Gastrocnemius medialis (tissue), 4 donors: Measurements from ENCODE around the gene FCER1G. TPM values are rescaled to one million over a fixed set of nuclear protein-coding genes. Genes with fewer than 3 reads are reported as not detected.

Source experiments
- ATAC-seq, 2 donors: fragments of 150-250 bp; one replicate each; pipeline ENCODE4 v1.9.1; 2016
- DNase-seq, 2 donors: peaks; one replicate each; pipeline ENCODE4 v3.0.0-alpha.2; 2019
- H3K27ac ChIP-seq, 4 donors: fragments of 200-600 bp; sonication (generic); 1 replicate in 1 of 4; 2 replicates in 3 of 4; pipeline ENCODE4 v1.5.1; 2016 to 2018; ENCODE audit warnings: mild to moderate bottlenecking in 2 of 4, moderate library complexity in 1 of 4
- H3K27me3 ChIP-seq, 3 donors: fragments of 200-600 bp; sonication (generic) in 2 of 3; 1 replicate in 1 of 3; 2 replicates in 2 of 3; pipeline versions ENCODE4 v1.5.1 to v1.6.0; 2016 to 2019; ENCODE audit warnings: mild to moderate bottlenecking in 1 of 3, moderate library complexity in 1 of 3
- H3K36me3 ChIP-seq, 2 donors: fragments of 200-600 bp; sonication (generic) in 1 of 2; one replicate each; pipeline ENCODE4 v1.5.1; 2017 to 2018
- H3K4me1 ChIP-seq, 2 donors: fragments of 200-600 bp; sonication (generic) in 1 of 2; one replicate each; pipeline ENCODE4 v1.5.1; 2016 to 2017; ENCODE audit warnings: mild to moderate bottlenecking in 2 of 2
- H3K4me3 ChIP-seq, 4 donors: fragments of 200-600 bp; sonication (generic) in 3 of 4; 1 replicate in 1 of 4; 2 replicates in 3 of 4; pipeline ENCODE4 v1.5.1; 2016 to 2019; ENCODE audit warnings: mild to moderate bottlenecking in 2 of 4
- H3K9me3 ChIP-seq, 3 donors: fragments of 200-600 bp; sonication (generic) in 2 of 3; 1 replicate in 1 of 3; 2 replicates in 2 of 3; pipeline ENCODE4 v1.5.1; 2016 to 2019
- CTCF ChIP-seq, 5 experiments: fragments of 450-650 bp in 3 of 5; fragments of 200-600 bp in 2 of 5; sonication (generic) in 2 of 5; IDR thresholded peaks in 4 of 5; conservative IDR thresholded peaks in 1 of 5; 1 replicate in 4 of 5; 2 replicates in 1 of 5; pipeline ENCODE4 v1.5.1; 2016 to 2019; ENCODE audit warnings: antibody characterized with exemption in 5 of 5, mild to moderate bottlenecking in 3 of 5, moderate library complexity in 3 of 5
- POLR2A ChIP-seq, 2 donors: fragments of 450-650 bp; IDR thresholded peaks; one replicate each; pipeline ENCODE4 v1.6.1; 2017; ENCODE audit warnings: antibody characterized with exemption in 2 of 2, mild to moderate bottlenecking in 2 of 2, moderate library complexity in 2 of 2
- in situ Hi-C, 4 donors: fragments of 200-750 bp; cut with MboI; loops; one replicate each; pipeline versions ENCODE4 v1.15.0 to v1.8.0; 2017; ENCODE audit warnings: low sequenced_read_pairs in 4 of 4
- intact Hi-C: fragments of 100-400 bp; cut with DNase I; formaldehyde crosslinking; loops from one replicate; pipeline ENCODE4 v1.15.1; 2023; ENCODE audit warnings: low total_unique reads
- total RNA-seq, 4 donors: library from RNA; depleted of rRNA; stranded (reverse); fragments of >200 nt; gene quantifications; one replicate each; pipeline versions ENCODE4 v1.1.0 to v1.2.3, GENCODE V29; 2016

FCER1G gene
- total RNA-seq, 4 donors from 2014 or later: 4.2 to 20.4 (median 18.5) TPM

DNA sequence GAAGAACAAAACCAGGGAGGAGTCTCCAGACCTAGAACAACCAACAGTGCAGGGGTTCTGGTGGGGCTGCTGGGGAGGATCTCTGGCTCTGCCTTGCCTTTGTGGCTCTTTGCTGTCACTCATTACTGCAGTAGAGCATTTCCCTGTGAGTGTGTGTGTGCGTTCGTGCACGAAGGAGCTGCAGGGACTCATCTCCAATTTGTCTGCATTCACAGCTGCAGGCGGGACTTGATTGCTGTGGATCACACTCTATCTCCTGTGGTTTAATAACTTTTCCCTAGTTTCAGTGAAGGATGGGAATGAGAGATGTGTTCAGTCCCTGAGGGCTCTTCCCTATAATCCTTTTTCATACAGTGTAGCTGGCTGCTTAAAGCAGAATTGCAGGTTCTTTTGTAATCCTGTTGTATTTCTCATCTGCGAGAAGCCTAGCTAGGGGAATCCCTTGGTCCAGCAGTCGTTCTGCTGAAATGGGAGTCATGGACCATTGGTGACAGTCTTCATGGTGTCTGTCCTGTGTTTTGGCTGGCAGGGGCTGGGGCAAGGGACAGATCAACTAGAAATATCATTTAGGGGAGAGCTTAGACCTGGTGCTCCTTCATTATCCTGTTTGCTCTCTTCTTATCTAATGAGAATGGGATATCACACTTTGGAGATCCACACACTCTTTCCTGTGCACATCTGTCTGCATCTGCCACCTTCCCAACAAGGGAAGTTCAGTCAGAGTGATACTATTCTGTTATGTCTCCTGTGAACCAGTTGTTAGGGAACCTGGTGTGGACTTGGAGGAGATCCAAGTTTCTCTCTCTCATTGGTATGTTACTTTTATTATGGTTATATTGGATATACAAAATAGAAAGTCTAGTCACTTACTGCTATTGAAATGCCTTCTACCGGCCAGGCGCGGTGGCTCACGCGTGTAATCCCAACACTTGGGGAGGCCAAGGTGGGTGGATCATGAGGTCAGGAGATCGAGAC is 46.5 kb downstream of the FCER1G start:
- TF ChIP-seq CTCF (IDR thresholded peaks at IDR 0.05 in 4 of 5, conservative IDR thresholded peaks at IDR 0.05 in 1 of 5) (no peak), POLR2A (IDR thresholded peaks at IDR 0.05) (no peak)
- Histone ChIP-seq H3K27ac (no peak overlapping the region), H3K9me3 (peaks cover 0 to 7% (median 4%) of the 10 kb centered on the region in 3 donors), H3K27me3 (peaks cover 38 to 45% (median 44%) of the 10 kb centered on the region in 3 donors), H3K4me1 (peaks cover 0 to 4% of the 10 kb centered on the region in 2 donors), H3K4me3 (no peak overlapping the region), H3K36me3 (no peaks in the 10 kb centered on the region)
- ATAC-seq (no peak), DNase-seq (no peak)
- in situ Hi-C loops (no loop called here), intact Hi-C loops (no loop called here)

GRCh38 chr1:161265305-161265704 is 50.2 kb downstream of the FCER1G start:
- H3K36me3 ChIP-seq: no peaks in the 10 kb centered on the region
- no peak for DNase-seq
- no peak for ATAC-seq
- peaks cover 8 to 16% (median 11%) of the 10 kb centered on the region in 3 donors for H3K27me3 ChIP-seq
- H3K27ac ChIP-seq: no peak overlapping the region
- in situ Hi-C loops: no loop called here
- intact Hi-C loops: no loop called here
- TF ChIP-seq POLR2A (IDR thresholded peaks at IDR 0.05): no peak
- no peak for TF ChIP-seq CTCF (IDR thresholded peaks at IDR 0.05 in 4 of 5, conservative IDR thresholded peaks at IDR 0.05 in 1 of 5)
- no peaks in the 10 kb centered on the region for H3K9me3 ChIP-seq
- H3K4me3 ChIP-seq: no peak overlapping the region
- no peaks in the 10 kb centered on the region for H3K4me1 ChIP-seq

- TF ChIP-seq CTCF (IDR thresholded peaks at IDR 0.05 in 4 of 5, conservative IDR thresholded peaks at IDR 0.05 in 1 of 5): no peak
- TF ChIP-seq POLR2A (IDR thresholded peaks at IDR 0.05): no peak
- no peaks in the 10 kb centered on the region for H3K36me3 ChIP-seq
- no peaks in the 10 kb centered on the region for H3K4me1 ChIP-seq
- in situ Hi-C loops: no loop called here
- H3K9me3 ChIP-seq: no peaks in the 10 kb centered on the region
- no peak overlapping the region for H3K4me3 ChIP-seq
- no peak for ATAC-seq
- DNase-seq: no peak
- intact Hi-C loops: no loop called here
- no peak overlapping the region for H3K27ac ChIP-seq
- H3K27me3 ChIP-seq: peaks cover 0 to 7% (median 4%) of the 10 kb centered on the region in 3 donors
Measured at GRCh38 chr1:161266202-161266601, 51.1 kb downstream of the FCER1G start.

DNA sequence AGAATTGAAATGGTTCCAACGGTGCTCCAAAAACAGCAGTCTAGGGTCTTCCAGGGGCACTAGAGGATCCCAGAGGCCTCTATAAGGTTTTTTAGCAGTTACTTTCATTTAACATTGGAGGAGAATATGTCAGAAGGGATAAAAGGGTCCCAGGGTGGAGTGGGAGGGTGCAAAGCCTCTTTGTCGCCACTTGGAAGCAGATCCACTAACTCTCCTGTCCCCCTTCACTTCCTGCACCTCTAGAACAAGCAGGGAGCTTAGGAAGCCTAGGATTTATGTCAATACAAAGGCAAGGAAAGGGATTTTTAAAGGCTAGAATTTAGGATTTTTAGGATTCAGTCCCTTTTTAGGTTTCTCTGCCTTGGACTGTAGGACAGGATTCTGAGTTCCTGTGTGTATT is 51.7 kb downstream of the FCER1G start:
- intact Hi-C loops (no loop called here), in situ Hi-C loops (no loop called here)
- Histone ChIP-seq H3K27ac (no peak overlapping the region), H3K4me3 (no peak overlapping the region), H3K4me1 (no peaks in the 10 kb centered on the region), H3K36me3 (no peaks in the 10 kb centered on the region), H3K27me3 (peaks cover under 1 to 7% (median 3%) of the 10 kb centered on the region in 3 donors), H3K9me3 (no peaks in the 10 kb centered on the region)
- DNase-seq: no peak
- no peak for ATAC-seq
- TF ChIP-seq CTCF (IDR thresholded peaks at IDR 0.05 in 4 of 5, conservative IDR thresholded peaks at IDR 0.05 in 1 of 5): no peak
- TF ChIP-seq POLR2A (IDR thresholded peaks at IDR 0.05): no peak
